M059J (cell line): Measurements from ENCODE around the gene RASA3. TPM values are rescaled to one million over a fixed set of nuclear protein-coding genes. Genes with fewer than 3 reads are reported as not detected.

Source experiments
- DNase-seq: peaks from one replicate; pipeline ENCODE4 v3.0.0-alpha.2; 2012; ENCODE audit warnings: low read depth
- total RNA-seq: library from RNA; depleted of rRNA; stranded (reverse); fragments of >200 nt; shearing (Covaris generic); gene quantifications from 2 replicates; pipeline ENCODE4 v1.2.3, GENCODE V29; 2014

Gene RASA3
- total RNA-seq, 1 experiment from 2014 or later, result 23.9 TPM

DNA sequence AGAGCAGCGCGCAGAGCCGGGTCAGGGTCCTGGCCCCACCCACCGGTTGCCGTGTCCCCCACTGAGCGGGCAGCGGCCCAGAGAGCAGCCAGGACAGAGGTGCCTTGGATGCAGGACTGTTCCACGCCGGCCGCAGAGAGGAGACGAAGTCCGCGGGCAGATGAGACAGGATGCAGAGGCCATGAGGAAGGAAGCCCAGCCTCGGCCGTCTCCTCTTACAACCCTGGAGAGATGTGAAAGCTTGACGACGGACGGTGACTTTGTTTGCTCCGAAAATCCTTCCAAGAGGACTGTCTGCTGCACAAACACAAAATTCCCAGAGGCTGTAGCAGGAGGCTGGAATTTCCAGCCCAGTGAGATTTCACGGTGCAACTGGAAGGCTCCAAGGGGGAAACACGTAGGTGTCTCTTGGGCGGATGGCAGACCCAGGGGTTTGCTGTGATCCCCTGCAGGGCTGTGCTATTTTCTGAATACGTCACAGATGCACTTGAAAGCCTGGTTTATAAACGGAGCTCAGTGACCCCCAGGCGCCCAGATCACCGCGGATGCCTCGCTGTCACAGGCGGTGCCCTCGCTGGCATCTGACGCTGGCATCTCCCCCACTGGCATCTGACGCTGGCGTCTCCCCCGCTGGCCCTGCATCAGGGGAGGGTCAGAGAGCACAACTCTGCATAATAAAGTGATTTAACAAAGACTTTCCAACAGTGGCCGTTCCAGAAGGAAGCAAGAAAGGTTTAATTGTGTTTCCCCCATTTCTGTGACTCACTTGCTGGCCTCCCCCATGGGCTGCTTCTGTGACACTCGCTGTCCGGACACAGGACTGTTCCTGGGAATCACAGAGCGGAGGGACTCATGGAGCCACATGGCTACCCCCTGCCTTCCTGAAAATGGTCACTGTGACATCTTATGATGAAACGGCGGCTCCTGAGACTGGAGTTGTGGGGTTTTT, 96.6 kb downstream of the RASA3 start:
- DNase-seq, result peak; percentile 24

DNA sequence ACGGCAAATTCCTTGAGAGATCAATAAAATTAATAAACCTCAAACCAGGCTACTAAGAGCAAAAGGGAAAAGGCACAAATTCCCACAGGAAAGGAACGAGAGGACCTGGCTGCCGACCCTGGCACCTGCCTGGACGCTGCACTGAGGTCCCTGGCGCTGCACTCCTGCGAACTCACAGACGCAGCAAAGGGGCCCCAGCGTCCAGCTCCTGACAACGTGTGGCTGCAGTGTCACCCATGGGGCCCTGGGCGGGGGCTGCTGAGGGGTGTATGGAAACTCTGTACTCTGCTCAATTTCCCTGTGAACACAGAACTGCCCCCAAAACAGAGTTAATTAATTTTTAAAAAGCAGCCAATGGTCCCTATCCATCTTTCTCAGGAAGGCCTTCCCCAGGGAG, 97.2 kb downstream of the RASA3 start:
- DNase-seq, result no peak

DNA sequence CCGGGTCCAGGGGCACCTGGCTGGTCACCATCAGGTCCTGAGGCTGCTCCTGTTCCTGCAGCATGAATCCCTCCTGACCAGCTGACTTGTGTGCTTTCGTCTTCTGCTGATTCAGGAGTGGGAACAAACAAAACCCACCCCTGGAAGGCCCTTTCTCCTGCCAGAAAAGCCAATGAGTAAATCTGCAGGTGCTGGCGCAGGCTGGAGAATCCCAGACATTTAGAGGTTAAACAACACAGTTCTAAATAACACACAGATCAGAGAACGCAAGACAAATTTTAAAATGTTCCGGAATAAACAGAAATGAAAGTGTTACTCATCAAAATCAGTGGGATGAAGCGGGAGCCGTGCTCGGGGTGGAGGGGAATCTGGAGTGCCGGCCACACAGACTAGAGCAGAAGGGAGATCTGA, 97.9 kb downstream of the RASA3 start:
- DNase-seq, result no peak

DNA sequence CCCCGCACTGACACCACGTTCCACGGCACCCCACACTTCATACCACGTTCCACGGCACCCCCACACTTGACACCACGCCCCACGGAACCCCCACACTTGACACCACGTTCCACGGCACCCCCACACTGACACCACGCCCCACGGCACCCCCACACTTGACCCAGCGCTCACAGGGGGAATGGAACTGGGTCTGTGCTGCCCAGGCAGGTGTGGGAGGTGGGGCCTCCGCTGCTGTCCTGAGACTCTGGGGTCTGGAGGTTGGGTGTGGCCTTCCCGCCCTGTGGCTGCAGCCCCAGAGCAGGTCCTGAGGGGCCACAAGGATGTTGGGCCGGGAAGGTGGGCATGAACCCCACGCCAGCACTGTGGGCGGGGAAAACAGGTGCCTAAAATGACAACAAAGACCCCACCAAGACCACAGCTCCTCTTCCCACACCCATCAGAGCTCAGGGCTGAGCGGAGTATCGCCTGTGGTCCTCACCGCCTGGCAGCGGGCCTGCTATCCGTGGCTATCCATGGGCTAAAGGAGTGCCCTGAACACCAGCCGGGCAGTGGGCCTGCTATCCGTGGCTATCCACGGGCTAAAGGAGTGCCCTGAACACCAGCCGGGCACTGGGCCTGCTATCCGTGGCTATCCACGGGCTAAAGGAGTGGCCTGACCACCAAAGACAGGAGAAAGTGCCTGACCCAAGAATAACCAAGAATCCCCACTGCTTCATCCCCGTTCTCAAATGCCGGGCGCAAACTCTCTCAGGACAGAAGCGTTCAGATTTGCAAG, 98.7 kb downstream of the RASA3 start:
- no peak for DNase-seq

DNA sequence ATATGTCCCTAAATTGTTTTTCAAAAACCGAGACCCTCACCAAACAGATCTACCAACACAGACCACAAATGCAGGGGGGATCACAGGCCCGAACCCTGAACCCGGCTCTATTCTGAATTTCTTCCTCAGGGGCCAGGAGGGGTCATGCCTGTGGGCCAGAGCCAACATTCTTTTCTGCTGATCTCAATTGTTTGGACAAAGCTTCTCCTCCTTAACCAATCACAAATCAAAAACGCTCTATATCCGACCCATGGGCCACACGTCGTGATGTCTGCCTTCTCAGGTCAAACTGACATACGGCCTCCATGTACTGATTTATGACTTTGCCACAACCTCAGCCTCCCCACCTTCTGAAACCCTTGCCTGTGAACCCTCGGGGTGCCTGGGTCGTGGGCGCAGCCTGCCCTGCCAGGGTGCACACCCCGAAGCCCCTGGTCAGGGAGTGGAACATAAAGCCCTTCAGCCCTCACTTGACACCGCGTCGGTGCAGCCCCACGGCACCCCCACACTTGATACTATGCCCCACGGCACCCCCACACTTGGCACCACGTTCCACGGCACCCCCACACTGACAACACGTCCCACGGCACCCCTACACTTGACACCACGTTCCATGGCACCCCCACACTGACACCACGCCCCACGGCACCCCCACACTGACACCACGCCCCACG, 100.2 kb downstream of the RASA3 start:
- peak; percentile 74 for DNase-seq

DNA sequence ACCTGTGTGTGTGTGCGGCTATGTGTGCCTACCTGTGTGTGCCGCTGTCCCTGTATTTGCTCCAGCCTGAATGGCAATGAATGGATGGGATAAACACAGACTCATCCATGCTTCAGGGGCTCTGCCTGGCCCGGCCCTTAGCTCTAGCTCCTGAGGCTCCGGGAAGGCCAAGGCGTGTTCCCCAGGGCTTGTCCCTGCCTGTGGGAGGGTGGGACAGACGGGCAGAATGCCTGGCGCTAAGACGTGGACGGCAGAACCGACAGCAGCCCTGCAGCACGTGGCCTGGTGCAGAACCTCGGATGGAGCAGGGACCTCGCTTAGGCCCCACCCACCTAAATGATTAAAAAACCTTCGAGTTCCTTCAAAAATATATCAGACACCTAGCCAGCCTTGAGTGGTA, 100.8 kb downstream of the RASA3 start:
- no peak for DNase-seq

DNA sequence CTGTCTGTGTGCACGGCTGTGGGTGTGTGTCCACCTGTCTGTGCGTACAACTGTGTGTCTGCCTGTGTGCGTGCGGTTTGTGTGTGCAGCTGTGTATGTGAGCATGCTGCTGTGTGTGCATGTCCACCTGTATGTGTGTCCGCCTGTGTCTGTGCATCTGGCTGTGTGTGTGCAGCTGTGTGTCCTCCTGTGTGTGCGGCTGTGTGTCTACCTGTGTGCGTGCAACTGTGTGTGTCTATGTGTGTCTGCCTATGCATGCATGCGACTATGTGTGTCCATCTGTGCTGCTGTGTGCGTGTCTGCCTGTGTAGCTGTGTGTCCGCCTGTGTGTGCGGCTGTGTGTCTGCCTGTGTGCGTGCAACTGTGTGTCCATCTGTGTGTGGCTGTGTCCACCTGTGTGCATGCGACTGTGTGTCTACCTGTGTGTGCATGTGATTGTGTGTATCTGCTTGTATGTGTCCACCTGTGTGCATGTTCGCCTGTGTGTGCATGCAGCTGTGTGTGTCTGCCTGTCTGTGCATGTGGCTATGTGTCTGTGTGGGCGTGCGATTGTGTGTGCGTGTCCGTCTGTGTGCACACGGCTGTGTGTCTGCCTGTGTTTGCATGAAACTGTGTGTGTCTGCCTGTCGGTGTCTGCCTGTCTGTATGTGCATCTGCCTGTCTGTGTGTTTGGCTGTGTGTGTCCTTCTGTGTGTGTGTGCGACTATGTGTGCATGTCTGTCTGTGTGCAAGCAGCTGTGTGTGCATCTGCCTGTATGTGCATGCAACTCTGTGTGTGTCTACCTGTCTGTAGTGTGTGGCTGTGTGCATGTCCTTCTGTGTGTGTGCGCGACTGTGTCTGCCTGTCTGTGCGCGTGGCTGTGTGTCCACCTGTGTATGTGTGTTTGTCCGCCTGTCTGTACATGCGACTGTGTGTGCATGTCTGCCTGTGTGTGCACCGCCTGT, 101.5 kb downstream of the RASA3 start:
- DNase-seq, result no peak

DNA sequence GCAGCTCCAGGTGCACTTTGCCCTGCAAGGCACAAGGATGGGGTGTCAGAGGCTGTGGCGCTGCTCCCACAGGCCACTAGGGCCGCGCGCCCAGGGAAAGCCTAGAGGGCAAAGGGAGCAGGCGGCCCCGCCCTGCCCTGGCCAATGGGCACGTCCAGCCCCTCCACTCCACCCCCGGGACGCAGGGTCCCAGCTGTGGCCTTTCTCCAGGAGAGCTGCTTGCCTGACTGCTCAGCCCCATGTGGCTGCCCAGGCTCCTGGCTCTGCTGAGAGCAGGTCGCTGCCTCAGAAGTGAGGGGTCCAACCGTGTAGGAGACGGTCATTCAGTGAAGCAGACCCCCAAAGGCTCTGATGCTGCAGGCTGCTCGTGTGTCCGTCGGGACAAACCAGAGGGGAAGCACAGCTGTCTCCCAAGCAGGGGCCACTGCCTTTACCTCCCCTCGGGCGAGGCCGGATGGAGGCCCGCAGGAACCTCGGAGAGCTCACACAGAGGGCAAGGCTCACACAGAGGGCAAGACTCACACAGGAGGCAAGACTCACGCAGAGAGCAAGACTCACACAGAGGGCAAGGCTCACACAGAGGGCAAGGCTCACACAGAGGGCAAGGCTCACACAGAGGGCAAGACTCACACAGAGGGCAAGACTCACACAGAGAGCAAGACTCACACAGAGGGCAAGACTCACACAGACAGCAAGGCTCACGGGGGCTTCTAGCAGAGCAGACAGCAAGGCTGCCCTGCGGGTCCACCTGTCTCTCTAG, 102.4 kb downstream of the RASA3 start:
- no peak for DNase-seq

DNA sequence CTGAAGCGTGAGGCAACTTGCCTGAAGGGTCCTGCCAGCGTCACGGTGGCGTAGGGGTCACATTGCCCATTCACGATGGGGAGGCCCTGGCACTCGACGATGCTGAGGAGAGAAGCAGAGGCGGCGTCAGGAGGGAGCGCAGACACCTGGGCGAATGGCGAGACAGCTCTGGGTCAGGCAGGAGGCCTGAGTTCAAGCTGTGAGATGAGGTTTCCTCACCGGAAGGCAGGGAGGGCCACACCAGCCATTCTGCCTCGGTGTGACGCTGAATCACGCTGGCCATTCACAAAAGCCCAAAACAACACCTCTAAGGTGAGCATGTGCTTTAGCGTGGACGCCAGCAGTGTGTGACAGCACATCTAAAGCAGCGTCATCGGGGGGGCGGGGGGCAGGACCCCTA, 104.6 kb downstream of the RASA3 start:
- DNase-seq, result no peak

DNA sequence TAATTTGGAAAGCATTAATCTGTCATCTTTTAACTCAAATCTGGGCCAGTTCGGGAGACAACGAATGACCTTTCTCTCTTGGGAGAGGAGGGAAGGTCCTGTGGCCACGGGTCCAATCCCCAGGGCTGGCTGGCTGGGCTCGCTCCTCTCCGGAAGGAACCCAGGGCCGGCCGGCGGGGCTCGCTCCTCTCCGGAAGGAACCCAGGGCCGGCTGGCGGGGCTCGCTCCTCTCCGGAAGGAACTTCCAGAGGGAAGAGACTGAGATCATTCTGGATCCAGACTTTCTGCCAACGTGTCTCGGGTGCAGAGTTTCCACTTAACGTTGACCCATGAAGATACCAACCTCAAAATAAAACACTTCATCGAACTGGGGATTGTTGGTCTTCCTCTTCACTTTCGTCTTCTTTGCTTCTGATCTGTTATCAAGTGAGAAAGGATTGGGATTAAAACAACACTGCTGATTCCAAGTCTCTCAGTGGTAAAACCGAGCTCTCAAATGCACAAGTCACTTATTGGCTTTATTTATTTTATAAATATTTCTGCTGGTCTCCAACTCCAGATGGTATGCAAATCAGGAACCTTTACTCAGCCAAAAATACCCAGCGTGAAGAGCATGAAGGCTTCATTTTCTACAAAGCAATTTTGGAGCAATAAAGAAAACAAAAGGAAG, 105.2 kb downstream of the RASA3 start:
- no peak for DNase-seq

DNA sequence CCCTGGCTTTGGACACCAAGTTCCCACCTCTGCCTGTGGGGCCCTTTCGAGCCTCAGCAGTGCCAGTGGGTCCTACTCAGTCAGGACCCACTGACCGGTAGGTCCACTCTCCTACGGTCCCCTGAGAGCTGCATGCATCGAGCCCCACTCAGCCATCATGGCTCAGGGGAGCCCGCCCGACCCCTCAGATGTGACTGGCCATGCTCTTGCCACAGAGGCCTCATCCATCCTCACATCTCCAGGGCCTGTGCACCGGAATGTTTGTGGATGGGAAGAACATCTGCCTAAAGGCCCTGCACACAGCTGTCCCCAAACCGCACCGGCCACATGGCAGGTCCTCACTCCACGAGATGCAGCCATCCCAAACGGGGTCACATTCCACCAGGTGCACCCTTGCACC, 105.9 kb downstream of the RASA3 start:
- no peak for DNase-seq

DNA sequence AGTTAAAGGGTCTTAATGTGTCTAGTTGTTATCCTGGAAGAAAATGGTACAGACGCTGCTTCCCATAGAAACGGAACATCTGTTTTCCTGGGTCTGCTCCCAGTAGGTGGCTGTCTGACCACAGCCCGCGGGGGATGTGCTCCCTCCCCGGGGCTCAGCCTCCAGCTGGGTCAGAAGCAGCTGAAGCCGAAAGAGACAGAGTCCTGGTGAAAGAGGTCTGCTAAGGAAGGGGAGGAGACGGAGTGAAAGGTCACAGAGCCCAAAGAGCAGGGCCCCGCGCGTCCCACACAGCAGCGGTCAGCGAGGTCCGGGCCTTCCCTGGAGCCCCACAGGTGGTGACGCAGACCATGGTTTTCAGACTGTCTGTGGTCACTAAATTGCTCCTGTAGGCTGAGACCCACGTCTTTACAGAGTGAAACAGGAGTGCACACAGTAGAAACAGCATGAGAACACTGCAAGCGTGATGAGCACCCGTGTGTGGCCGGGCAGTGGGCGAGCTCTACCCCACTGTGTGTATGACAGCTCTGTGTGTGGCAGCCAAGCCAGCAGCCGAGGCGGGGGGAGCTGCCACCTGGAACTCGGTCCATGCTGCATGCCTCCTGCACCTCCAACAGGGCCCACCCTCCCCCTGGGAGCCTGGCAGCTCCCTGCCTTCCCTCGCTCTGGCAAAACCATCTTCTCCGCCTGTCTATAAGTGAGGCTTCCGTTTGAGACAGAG, 106.5 kb downstream of the RASA3 start:
- no peak for DNase-seq

DNA sequence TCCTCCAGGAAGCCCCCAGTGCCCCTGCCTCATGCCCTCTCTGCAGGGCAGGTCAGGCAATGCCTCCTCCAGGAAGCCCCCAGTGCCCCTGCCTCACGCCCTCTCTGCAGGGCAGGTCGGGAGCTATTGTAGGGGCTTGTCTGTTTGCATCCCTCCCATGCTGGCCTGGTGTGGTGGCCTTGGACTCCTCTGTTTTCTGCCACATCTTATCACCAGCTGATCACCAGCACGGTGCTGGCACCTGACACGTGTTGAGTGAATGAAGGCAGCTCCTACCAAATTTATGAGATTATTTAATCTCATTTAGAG, 107.1 kb downstream of the RASA3 start:
- no peak for DNase-seq

DNA sequence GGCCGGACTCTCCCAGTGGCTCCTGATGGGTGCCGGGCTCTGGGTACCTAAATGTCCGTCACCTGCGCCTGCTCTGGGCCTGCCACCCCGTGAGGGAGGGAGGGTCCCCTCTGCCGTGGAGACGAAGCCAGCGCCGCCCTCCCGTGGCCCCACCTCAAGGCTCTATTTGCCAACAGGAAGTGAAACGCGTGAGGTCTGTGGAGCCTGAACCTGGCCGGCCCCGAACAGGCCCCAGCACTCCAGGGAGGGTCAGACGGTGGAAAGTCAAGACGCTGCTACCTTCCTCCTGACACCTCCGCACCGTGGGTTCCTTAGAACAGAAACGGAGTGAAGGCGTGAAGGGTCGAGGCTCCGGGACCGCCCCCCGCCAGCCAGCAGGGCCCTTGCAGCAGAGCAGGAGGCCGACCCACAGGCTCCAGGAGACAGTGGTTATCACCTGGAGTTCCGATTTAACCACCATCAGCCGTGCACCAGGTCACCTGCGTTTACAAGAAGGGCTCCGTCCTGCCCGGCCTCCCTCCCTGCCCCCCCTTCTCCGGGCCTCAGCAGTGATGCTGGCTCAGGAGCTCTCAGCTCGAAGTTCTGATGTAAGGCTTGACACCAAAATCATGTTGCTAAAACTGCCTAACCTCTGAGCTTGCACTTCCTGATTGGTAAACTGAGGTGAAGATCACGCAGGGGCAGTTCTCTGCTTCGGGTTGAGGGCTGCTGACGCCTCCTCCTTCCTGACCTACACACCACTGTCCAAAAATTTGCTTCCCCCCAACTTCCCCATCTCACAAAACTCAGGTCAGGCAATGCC, 107.6 kb downstream of the RASA3 start:
- no peak for DNase-seq

DNA sequence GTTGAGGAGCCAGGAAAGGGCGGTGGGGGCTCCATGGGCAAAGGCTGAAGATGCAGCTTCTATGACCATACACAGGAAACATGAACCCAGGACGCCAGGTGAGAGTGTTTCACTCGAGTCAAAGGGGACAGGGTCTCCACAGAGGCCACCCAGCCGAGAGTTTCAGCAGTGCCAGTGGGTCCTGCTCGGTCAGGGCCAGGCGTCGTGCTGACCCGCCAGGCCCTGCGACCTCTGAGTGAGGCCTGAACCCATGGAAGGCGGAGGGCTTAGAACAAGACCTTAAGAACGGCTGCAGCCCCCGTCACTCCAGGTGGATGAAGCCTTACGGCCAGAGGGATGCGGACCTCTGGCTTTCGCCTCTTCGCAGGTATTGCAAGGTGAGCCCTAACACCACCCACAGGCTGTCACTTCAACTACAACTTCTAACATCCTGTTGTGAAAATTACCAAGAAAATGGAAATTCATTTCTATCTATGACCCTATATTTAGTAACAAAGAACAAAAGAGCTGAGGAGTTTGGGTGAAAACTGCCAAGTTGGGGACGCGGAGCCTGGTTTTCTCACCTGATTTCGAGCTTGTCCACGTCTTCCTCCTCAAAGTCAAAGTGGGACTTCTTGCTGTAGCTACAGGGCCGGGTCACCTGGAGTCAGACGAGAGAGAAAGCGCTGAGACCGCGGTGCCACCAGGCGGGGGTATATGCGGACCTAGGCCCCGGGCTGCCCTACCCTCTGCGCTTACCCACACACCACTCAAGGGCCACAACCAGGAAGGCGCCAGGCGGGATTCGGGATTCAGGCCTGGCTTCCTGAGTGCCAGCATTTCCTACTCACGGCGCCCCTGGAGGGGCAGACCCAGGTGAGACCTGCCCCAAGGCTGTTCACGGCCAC, 108.5 kb downstream of the RASA3 start:
- no peak for DNase-seq

DNA sequence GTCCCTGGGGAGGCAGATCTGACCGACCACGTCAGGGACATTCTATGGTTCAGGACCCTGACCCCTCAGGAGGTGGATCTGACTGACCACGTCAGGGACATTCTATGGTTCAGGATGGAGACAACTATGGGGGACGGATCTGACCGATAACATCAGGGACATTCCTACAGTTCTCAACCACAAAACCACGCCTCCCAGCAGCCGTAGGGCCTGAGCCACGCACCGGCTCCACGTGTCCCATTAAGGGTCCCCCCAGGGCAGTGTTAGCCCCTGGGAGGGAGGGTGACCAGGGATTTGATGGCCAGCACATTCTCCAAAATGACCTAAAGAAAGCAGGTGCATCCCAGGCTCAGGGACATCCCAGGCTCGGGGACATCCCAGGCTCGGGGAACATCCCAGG, 109.5 kb downstream of the RASA3 start:
- DNase-seq, result no peak

DNA sequence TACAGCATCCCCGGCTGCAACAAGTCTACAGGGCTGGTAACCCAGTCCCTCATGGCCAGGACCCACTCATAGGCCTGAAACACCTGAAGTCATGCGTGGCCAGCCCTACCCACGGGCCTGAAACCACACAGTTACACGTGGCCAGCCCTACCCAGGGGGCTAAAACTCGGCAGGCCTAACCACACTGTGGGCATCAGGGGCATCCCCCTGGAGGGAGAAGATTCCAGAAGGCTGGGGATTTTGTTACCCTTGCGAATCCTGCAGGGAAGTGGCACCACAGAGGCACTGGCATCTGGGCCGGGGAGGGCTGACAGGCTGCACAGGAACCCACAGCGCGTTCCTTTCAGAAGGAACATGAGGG, 110.1 kb downstream of the RASA3 start:
- DNase-seq, result no peak
